Liver (tissue), 3 donors: ENCODE data around the gene LTK.

Experiments used
- ATF3 ChIP-seq: IDR thresholded peaks from 2 replicates; pipeline ENCODE4 v1.6.1; 2016; ENCODE audit warnings: antibody characterized with exemption
- EGR1 ChIP-seq, 2 donors: IDR thresholded peaks; 2 replicates each; pipeline ENCODE4 v1.6.1; 2016 to 2018; ENCODE audit warnings: antibody characterized with exemption in 2 of 2, low read depth in 2 of 2
- GABPA ChIP-seq, 2 donors: IDR thresholded peaks in 1 of 2; conservative IDR thresholded peaks in 1 of 2; 2 replicates each; pipeline ENCODE4 v1.6.1; 2016; ENCODE audit warnings: antibody characterized with exemption in 2 of 2, mild to moderate bottlenecking in 1 of 2, moderate library complexity in 1 of 2
- JUND ChIP-seq, 2 donors: IDR thresholded peaks; 2 replicates each; pipeline ENCODE4 v1.6.1; 2016; ENCODE audit warnings: antibody characterized with exemption in 2 of 2
- MAX ChIP-seq: IDR thresholded peaks from 2 replicates; pipeline ENCODE4 v1.6.1; 2016; ENCODE audit warnings: antibody characterized with exemption
- NR2F2 ChIP-seq: IDR thresholded peaks from 2 replicates; pipeline ENCODE4 v1.6.1; 2016; ENCODE audit warnings: antibody characterized with exemption
- RAD21 ChIP-seq, 2 donors: IDR thresholded peaks; 2 replicates each; pipeline ENCODE4 v1.6.1; 2016; ENCODE audit warnings: antibody characterized with exemption in 2 of 2, mild to moderate bottlenecking in 2 of 2
- RXRA ChIP-seq, 2 donors: IDR thresholded peaks; 2 replicates each; pipeline ENCODE4 v1.6.1; 2017 to 2018; ENCODE audit warnings: antibody characterized with exemption in 2 of 2, mild to moderate bottlenecking in 1 of 2
- SP1 ChIP-seq: IDR thresholded peaks from 2 replicates; pipeline ENCODE4 v1.6.1; 2018; ENCODE audit warnings: antibody characterized with exemption, mild to moderate bottlenecking
- TAF1 ChIP-seq: conservative IDR thresholded peaks from 2 replicates; pipeline ENCODE4 v1.6.1; 2016; ENCODE audit warnings: antibody characterized with exemption, mild to moderate bottlenecking
- YY1 ChIP-seq: IDR thresholded peaks from 2 replicates; pipeline ENCODE4 v1.6.1; 2016; ENCODE audit warnings: antibody characterized with exemption, mild to moderate bottlenecking
- TF ChIP-seq, protein P1 (sequence below): fragments of 150-350 bp; IDR thresholded peaks from 2 replicates; pipeline ENCODE4 v1.5.1; 2017; ENCODE audit warnings: improper control_type of control experiment, low read depth, low read length; ENCODE audit not compliant: missing input control
- TF ChIP-seq, protein P2 (sequence below): IDR thresholded peaks from 2 replicates; pipeline ENCODE4 v1.6.1; 2016; ENCODE audit warnings: antibody characterized with exemption, mild to moderate bottlenecking
- TF ChIP-seq, protein P3 (sequence below): IDR thresholded peaks from 2 replicates; pipeline ENCODE4 v1.6.1; 2016; ENCODE audit warnings: antibody characterized with exemption
- donor health status: healthy.
- donor health status: healthy.

DNA sequence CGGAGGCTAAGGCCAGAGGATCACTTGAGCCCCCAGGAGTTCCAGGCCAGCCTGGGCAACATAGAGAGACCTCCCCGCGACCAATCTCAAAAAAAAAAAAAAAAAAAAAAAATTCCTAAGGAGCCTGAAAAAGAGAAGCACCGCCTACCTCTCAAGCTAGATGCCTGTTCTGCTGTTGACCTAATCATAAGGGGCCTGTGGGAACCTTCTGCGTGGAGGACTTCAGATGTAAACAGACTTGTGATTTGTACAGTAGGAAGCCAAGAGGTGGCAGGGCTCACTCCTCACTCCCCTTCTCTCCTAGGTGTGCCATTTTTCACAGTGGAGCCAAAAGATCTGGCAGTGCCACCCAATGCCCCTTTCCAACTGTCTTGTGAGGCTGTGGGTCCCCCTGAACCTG lies 48.6 kb upstream of the LTK start:
- TF ChIP-seq, protein P1, sequence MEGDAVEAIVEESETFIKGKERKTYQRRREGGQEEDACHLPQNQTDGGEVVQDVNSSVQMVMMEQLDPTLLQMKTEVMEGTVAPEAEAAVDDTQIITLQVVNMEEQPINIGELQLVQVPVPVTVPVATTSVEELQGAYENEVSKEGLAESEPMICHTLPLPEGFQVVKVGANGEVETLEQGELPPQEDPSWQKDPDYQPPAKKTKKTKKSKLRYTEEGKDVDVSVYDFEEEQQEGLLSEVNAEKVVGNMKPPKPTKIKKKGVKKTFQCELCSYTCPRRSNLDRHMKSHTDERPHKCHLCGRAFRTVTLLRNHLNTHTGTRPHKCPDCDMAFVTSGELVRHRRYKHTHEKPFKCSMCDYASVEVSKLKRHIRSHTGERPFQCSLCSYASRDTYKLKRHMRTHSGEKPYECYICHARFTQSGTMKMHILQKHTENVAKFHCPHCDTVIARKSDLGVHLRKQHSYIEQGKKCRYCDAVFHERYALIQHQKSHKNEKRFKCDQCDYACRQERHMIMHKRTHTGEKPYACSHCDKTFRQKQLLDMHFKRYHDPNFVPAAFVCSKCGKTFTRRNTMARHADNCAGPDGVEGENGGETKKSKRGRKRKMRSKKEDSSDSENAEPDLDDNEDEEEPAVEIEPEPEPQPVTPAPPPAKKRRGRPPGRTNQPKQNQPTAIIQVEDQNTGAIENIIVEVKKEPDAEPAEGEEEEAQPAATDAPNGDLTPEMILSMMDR, result no peak
- TF ChIP-seq, protein P2, sequence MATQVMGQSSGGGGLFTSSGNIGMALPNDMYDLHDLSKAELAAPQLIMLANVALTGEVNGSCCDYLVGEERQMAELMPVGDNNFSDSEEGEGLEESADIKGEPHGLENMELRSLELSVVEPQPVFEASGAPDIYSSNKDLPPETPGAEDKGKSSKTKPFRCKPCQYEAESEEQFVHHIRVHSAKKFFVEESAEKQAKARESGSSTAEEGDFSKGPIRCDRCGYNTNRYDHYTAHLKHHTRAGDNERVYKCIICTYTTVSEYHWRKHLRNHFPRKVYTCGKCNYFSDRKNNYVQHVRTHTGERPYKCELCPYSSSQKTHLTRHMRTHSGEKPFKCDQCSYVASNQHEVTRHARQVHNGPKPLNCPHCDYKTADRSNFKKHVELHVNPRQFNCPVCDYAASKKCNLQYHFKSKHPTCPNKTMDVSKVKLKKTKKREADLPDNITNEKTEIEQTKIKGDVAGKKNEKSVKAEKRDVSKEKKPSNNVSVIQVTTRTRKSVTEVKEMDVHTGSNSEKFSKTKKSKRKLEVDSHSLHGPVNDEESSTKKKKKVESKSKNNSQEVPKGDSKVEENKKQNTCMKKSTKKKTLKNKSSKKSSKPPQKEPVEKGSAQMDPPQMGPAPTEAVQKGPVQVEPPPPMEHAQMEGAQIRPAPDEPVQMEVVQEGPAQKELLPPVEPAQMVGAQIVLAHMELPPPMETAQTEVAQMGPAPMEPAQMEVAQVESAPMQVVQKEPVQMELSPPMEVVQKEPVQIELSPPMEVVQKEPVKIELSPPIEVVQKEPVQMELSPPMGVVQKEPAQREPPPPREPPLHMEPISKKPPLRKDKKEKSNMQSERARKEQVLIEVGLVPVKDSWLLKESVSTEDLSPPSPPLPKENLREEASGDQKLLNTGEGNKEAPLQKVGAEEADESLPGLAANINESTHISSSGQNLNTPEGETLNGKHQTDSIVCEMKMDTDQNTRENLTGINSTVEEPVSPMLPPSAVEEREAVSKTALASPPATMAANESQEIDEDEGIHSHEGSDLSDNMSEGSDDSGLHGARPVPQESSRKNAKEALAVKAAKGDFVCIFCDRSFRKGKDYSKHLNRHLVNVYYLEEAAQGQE, result no peak
- no peak for TF ChIP-seq RXRA (IDR thresholded peaks at IDR 0.05)
- no peak for TF ChIP-seq TAF1
- TF ChIP-seq EGR1 (IDR thresholded peaks at IDR 0.05; ENCODE audit: low read depth in 2 of 2), result no peak
- no peak for TF ChIP-seq GABPA (IDR thresholded peaks at IDR 0.05 in 1 of 2, conservative IDR thresholded peaks at IDR 0.05 in 1 of 2)
- no peak for TF ChIP-seq NR2F2
- TF ChIP-seq, protein P3, sequence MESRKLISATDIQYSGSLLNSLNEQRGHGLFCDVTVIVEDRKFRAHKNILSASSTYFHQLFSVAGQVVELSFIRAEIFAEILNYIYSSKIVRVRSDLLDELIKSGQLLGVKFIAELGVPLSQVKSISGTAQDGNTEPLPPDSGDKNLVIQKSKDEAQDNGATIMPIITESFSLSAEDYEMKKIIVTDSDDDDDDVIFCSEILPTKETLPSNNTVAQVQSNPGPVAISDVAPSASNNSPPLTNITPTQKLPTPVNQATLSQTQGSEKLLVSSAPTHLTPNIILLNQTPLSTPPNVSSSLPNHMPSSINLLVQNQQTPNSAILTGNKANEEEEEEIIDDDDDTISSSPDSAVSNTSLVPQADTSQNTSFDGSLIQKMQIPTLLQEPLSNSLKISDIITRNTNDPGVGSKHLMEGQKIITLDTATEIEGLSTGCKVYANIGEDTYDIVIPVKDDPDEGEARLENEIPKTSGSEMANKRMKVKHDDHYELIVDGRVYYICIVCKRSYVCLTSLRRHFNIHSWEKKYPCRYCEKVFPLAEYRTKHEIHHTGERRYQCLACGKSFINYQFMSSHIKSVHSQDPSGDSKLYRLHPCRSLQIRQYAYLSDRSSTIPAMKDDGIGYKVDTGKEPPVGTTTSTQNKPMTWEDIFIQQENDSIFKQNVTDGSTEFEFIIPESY, result no peak
- TF ChIP-seq MAX, result no peak
- no peak for TF ChIP-seq YY1
- TF ChIP-seq JUND (IDR thresholded peaks at IDR 0.05), result no peak
- no peak for TF ChIP-seq ATF3
- TF ChIP-seq RAD21 (IDR thresholded peaks at IDR 0.05), result no peak
- no peak for TF ChIP-seq SP1
